Testis (tissue), 2 donors: ENCODE results near the gene MOB3B.

Experiments used
- CTCF ChIP-seq, 3 experiments: fragments of 450-650 bp in 2 of 3; fragments of 200-600 bp in 1 of 3; sonication (generic) in 1 of 3; IDR thresholded peaks; one replicate each; pipeline ENCODE4 v1.5.1; 2016 to 2019; ENCODE audit warnings: antibody characterized with exemption in 3 of 3, mild to moderate bottlenecking in 2 of 3, moderate library complexity in 1 of 3
- POLR2A ChIP-seq: fragments of 450-650 bp; IDR thresholded peaks from one replicate; pipeline ENCODE4 v1.6.1; 2017; ENCODE audit warnings: antibody characterized with exemption, mild to moderate bottlenecking, moderate library complexity

DNA sequence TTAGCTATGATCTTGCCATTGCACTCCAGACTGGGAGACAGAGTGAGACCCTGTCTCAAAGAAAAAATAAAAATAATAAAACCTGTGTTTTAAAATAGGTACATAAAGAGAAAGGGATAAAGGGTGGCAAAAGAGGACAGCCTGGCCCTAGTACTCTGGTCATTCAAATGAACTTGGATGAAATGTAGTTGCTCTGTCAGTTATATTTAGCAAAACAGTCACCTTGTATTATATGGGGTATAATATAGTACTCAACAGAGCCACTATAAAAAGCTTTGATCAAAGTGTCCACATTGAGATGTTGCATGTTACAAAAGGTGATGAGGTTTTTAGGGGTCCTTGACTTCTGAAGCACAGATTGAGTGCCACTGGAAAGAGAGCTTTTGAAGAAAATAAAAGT lies 171.6 kb downstream of the MOB3B start:
- TF ChIP-seq CTCF (IDR thresholded peaks at IDR 0.05) (no peak), POLR2A (no peak)
